H1 (cell line): ENCODE results near the gene FADS2. TPM values are rescaled to one million over a fixed set of nuclear protein-coding genes. Genes with fewer than 3 reads are reported as not detected.

ENCODE experiments used
- CTCF ChIA-PET: fragments of 300-600 bp; sonication (Branson Sonifier 250); formaldehyde crosslinking; loops from one replicate; lab custom pipeline; 2021; ENCODE audit not compliant: partially characterized antibody; lab: Charles Lee
- POLR2A ChIA-PET: fragments of 300-600 bp; sonication (Branson Sonifier 250); formaldehyde crosslinking; loops from one replicate; lab custom pipeline; 2021; ENCODE audit warnings: inconsistent platforms; ENCODE audit not compliant: partially characterized antibody; lab: Charles Lee
- DNase-seq, 2 experiments: peaks; one replicate each; pipeline versions ENCODE4 v3.0.0 to v3.0.0-alpha.2; 2010 to 2022; ENCODE audit warnings: low spot score in 2 of 2, low read depth in 1 of 2, mixed read lengths in 1 of 2
- FAIRE-seq: peaks from 2 replicates; lab custom pipeline; 2011; peaks lifted over from hg19 to GRCh38; lab: Jason Lieb, UNC
- H2AFZ ChIP-seq: 2 replicates; pipeline ENCODE4 v1.8.1; 2012; ENCODE audit warnings: low read length, inconsistent platforms
- H2AK5ac ChIP-seq: 2 replicates; pipeline ENCODE4 v1.6.1; 2013; ENCODE audit warnings: low read depth, low read length
- H2BK120ac ChIP-seq: replicated peaks from 2 replicates; pipeline ENCODE3; 2013; ENCODE audit warnings: low read depth, low read length, inconsistent platforms
- H2BK12ac ChIP-seq: 2 replicates; pipeline ENCODE4 v1.6.1; 2013; ENCODE audit warnings: low read depth, low read length
- H2BK15ac ChIP-seq: 2 replicates; pipeline ENCODE4 v1.6.1; 2013; ENCODE audit warnings: low read length
- H2BK20ac ChIP-seq: 2 replicates; pipeline ENCODE4 v1.6.1; 2013; ENCODE audit warnings: low read length
- H2BK5ac ChIP-seq: 2 replicates; pipeline ENCODE4 v1.6.1; 2013; ENCODE audit warnings: low read depth, low read length
- H3K14ac ChIP-seq: 2 replicates; pipeline ENCODE4 v1.6.1; 2013; ENCODE audit warnings: inconsistent platforms; ENCODE audit not compliant: insufficient read length
- H3K18ac ChIP-seq: 2 replicates; pipeline ENCODE4 v1.6.1; 2013; ENCODE audit warnings: low read length; ENCODE audit errors: extremely low read depth
- H3K23ac ChIP-seq: 2 replicates; pipeline ENCODE4 v1.6.1; 2013; ENCODE audit warnings: inconsistent platforms; ENCODE audit not compliant: insufficient read length
- H3K23me2 ChIP-seq: 2 replicates; pipeline ENCODE4 v1.6.1; 2013; ENCODE audit warnings: low read depth, low read length
- H3K27ac ChIP-seq: 2 replicates; pipeline ENCODE4 v1.6.1; 2011; ENCODE audit warnings: low read depth, low read length, inconsistent platforms
- H3K27me3 ChIP-seq, 4 experiments: replicated peaks in 1 of 4; 1 replicate in 1 of 4; 2 replicates in 3 of 4; pipeline versions ENCODE4 v1.6.1 to v1.8.1; 2011 to 2013; ENCODE audit warnings: low read length in 3 of 4, mild to moderate bottlenecking in 3 of 4, inconsistent platforms in 2 of 4, mixed read lengths in 2 of 4, moderate library complexity in 1 of 4; ENCODE audit not compliant: control insufficient read depth in 3 of 4, insufficient read depth in 3 of 4; ENCODE audit errors: extremely low read depth in 1 of 4
- H3K36me3 ChIP-seq, 4 experiments: 2 replicates each; pipeline versions ENCODE4 v1.6.1 to v1.8.1; 2011 to 2013; ENCODE audit warnings: mild to moderate bottlenecking in 4 of 4, low read length in 3 of 4, moderate library complexity in 2 of 4, control low read depth in 1 of 4, inconsistent platforms in 1 of 4; ENCODE audit not compliant: insufficient read depth in 4 of 4, control insufficient read depth in 2 of 4
- H3K4ac ChIP-seq: replicated peaks from 2 replicates; pipeline ENCODE3; 2013; ENCODE audit warnings: low read length, low read depth, mixed read lengths, inconsistent platforms; ENCODE audit not compliant: insufficient read length
- H3K4me1 ChIP-seq, 4 experiments: replicated peaks in 1 of 4; 1 replicate in 1 of 4; 2 replicates in 3 of 4; pipeline versions ENCODE4 v1.6.1 to v1.8.1; 2011 to 2013; ENCODE audit warnings: low read length in 3 of 4, inconsistent platforms in 2 of 4, mixed read lengths in 1 of 4; ENCODE audit not compliant: insufficient read depth in 4 of 4, control insufficient read depth in 3 of 4
- H3K4me2 ChIP-seq, 2 experiments: 2 replicates each; pipeline versions ENCODE4 v1.6.1 to v1.8.1; 2011 to 2013; ENCODE audit warnings: low read depth in 2 of 2, low read length in 2 of 2, control low read depth in 1 of 2, inconsistent platforms in 1 of 2, mild to moderate bottlenecking in 1 of 2; ENCODE audit not compliant: insufficient read depth in 1 of 2
- H3K4me3 ChIP-seq, 4 experiments: fragments of 200-600, 300-600 bp in 1 of 4; sonication (generic), shearing (Covaris generic), sonication (Bioruptor Twin) in 1 of 4; 2 replicates each; pipeline versions ENCODE4 v1.5.1 to v1.8.1; 2011 to 2016; ENCODE audit warnings: low read length in 4 of 4, low read depth in 3 of 4, control low read depth in 2 of 4, inconsistent platforms in 2 of 4, mild to moderate bottlenecking in 2 of 4, mixed read lengths in 1 of 4, moderate library complexity in 1 of 4; ENCODE audit not compliant: insufficient read depth in 2 of 4; ENCODE audit errors: extremely low read depth in 1 of 4
- H3K56ac ChIP-seq: replicated peaks from 2 replicates; pipeline ENCODE3; 2013; ENCODE audit warnings: low read depth, mild to moderate bottlenecking, mixed read lengths, low read length, inconsistent platforms; ENCODE audit not compliant: insufficient read length
- H3K79me1 ChIP-seq: 2 replicates; pipeline ENCODE4 v1.6.1; 2013; ENCODE audit warnings: low read depth, low read length, control low read depth
- H3K79me2 ChIP-seq, 2 experiments: 2 replicates each; pipeline versions ENCODE4 v1.6.1 to v1.8.1; 2012 to 2013; ENCODE audit warnings: low read length in 2 of 2, mild to moderate bottlenecking in 2 of 2, inconsistent platforms in 1 of 2; ENCODE audit not compliant: insufficient read depth in 2 of 2, control insufficient read depth in 1 of 2
- H3K9ac ChIP-seq, 4 experiments: replicated peaks in 1 of 4; 1 replicate in 1 of 4; 2 replicates in 3 of 4; pipeline versions ENCODE4 v1.6.1 to v1.8.1; 2011 to 2013; ENCODE audit warnings: low read depth in 3 of 4, low read length in 3 of 4, control low read depth in 2 of 4, mild to moderate bottlenecking in 2 of 4, moderate library complexity in 2 of 4, inconsistent platforms in 1 of 4; ENCODE audit errors: extremely low read depth in 1 of 4
- H3K9me3 ChIP-seq, 2 experiments: 2 replicates each; pipeline versions ENCODE4 v1.6.1 to v1.8.1; 2012 to 2013; ENCODE audit warnings: mild to moderate bottlenecking in 2 of 2, moderate library complexity in 2 of 2, control low read depth in 1 of 2, inconsistent platforms in 1 of 2, low read depth in 1 of 2, low read length in 1 of 2, mixed read lengths in 1 of 2; ENCODE audit not compliant: insufficient read depth in 2 of 2
- H4K20me1 ChIP-seq, 2 experiments: replicated peaks in 1 of 2; 2 replicates each; pipeline versions ENCODE3 to v1.8.1; 2011 to 2013; ENCODE audit warnings: inconsistent platforms in 2 of 2, low read length in 2 of 2, mild to moderate bottlenecking in 1 of 2; ENCODE audit not compliant: insufficient read depth in 2 of 2, control insufficient read depth in 1 of 2
- H4K5ac ChIP-seq: 2 replicates; pipeline ENCODE4 v1.6.1; 2013; ENCODE audit warnings: low read length, low read depth, mixed read lengths, inconsistent platforms; ENCODE audit not compliant: insufficient read length
- H4K8ac ChIP-seq: 2 replicates; pipeline ENCODE4 v1.8.0; 2013; ENCODE audit warnings: mild to moderate bottlenecking, moderate library complexity, low read length, inconsistent platforms; ENCODE audit not compliant: insufficient read depth; ENCODE audit errors: extremely low read depth
- H4K91ac ChIP-seq: replicated peaks from 2 replicates; pipeline ENCODE3; 2013; ENCODE audit warnings: low read length, mixed read lengths, inconsistent platforms; ENCODE audit not compliant: insufficient read length
- ATF2 ChIP-seq: IDR thresholded peaks from 2 replicates; pipeline ENCODE4 v1.6.1; 2012; ENCODE audit warnings: low read length, inconsistent platforms
- CBX5 ChIP-seq: fragments of 300-800, 300-1000 bp; sonication (generic); IDR thresholded peaks from 2 replicates; pipeline ENCODE4 v1.7.1; 2016; ENCODE audit warnings: antibody characterized with exemption, low read length, low read depth
- KDM5A ChIP-seq: fragments of 200-600 bp; IDR thresholded peaks from 2 replicates; pipeline ENCODE4 v1.7.1; 2012; ENCODE audit warnings: mild to moderate bottlenecking, low read length, inconsistent platforms, mixed read lengths
- RXRA ChIP-seq: IDR thresholded peaks from 2 replicates; pipeline ENCODE4 v1.6.1; 2011; ENCODE audit warnings: low read depth, mild to moderate bottlenecking, low read length, moderate library complexity; ENCODE audit not compliant: insufficient read depth
- SIN3A ChIP-seq, 2 experiments: IDR thresholded peaks in 1 of 2; conservative IDR thresholded peaks in 1 of 2; 2 replicates each; pipeline ENCODE4 v1.6.1; 2011 to 2012; ENCODE audit warnings: low read length in 2 of 2, improper control_type of control experiment in 1 of 2, low read depth in 1 of 2, mild to moderate bottlenecking in 1 of 2
- SP2 ChIP-seq: IDR thresholded peaks from 2 replicates; pipeline ENCODE4 v1.6.1; 2012; ENCODE audit warnings: mild to moderate bottlenecking, low read length, inconsistent platforms
- SP4 ChIP-seq: IDR thresholded peaks from 2 replicates; pipeline ENCODE4 v1.6.1; 2012; ENCODE audit warnings: low read length, inconsistent platforms
- TBP ChIP-seq: IDR thresholded peaks from 2 replicates; pipeline ENCODE4 v1.6.1; 2011; ENCODE audit warnings: low read depth, low read length, improper control_type of control experiment
- TCF12 ChIP-seq: IDR thresholded peaks from 2 replicates; pipeline ENCODE4 v1.6.1; 2011; ENCODE audit warnings: low read depth, mild to moderate bottlenecking, low read length
- TEAD4 ChIP-seq: IDR thresholded peaks from 2 replicates; pipeline ENCODE4 v1.6.1; 2012; ENCODE audit warnings: low read depth, low read length, inconsistent platforms, mixed read lengths
- USF2 ChIP-seq: IDR thresholded peaks from 2 replicates; pipeline ENCODE4 v1.6.1; 2011; ENCODE audit warnings: low read length, improper control_type of control experiment
- WGBS, 2 experiments: shearing (Covaris generic) in 1 of 2; methylation state at CpG; one replicate each; pipeline versions ENCODE4 v1.1.6 to v1.1.7; 2013 to 2015; ENCODE audit warnings: low lambda C conversion rate in 2 of 2, mixed read lengths in 2 of 2, inconsistent platforms in 1 of 2, low coverage in 1 of 2, missing lambda C conversion rate in 1 of 2; ENCODE audit not compliant: insufficient replicate concordance in 2 of 2, insufficient coverage in 1 of 2, insufficient read length in 1 of 2; ENCODE audit errors: extremely low coverage in 1 of 2, missing lambda C conversion rate in 1 of 2; 5-methylcytosine and 5-hydroxymethylcytosine counted together
- polyA plus RNA-seq, 7 experiments: library from polyadenylated mRNA; depleted of rRNA in 3 of 7; stranded (reverse) in 5 of 7; unstranded in 2 of 7; fragments of >200 nt in 5 of 7; fragments of 200-250 nt in 2 of 7; gene quantifications; 1 replicate in 5 of 7; 2 replicates in 1 of 7; 4 replicates in 1 of 7; pipeline versions ENCODE4 v1.2.1 to v1.2.3, GENCODE V29; 2011 to 2013; ENCODE audit warnings: missing spikeins in 2 of 7, mixed read lengths in 2 of 7
- total RNA-seq: library from RNA; stranded (reverse); fragmentation: NEBNext Ultra II Directional; extraction: Animal tissue kit (Norgen Biotek cat#: 25700); gene quantifications from 2 replicates; pipeline ENCODE4 v1.2.1, GENCODE V29; 2021

Gene FADS2
- total and polyA plus RNA-seq, 2 of the 8 experiments (the other 6 are each of a cell fraction or from before 2014, with no cell fraction given), result 499 to 701 TPM

DNA sequence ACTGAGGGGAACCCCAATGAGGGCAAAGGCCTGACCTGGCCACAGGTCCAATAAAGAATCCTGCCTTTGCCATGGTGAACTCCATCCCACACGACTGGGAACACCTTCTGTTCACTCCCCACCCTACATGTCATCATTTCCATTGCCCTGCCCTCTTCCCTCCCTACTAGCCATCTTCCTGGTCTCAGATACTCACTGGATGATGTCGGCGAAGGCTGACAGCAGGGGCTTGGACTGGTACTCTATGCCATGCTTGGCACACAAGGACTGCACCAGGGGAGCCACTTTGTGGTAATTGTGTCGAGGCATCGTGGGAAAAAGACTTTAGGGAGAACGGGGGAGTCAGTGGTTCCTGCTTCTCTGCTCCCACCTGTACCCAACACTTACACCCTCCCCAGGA is 25.5 kb upstream of the FADS2 start:
- peak overlapping the region; percentile 16; the same call in 1 of the 2 replicates for H4K8ac ChIP-seq
- H3K4ac ChIP-seq, result no peak overlapping the region
- no peak overlapping the region for H2BK20ac ChIP-seq
- no peak overlapping the region for H2AK5ac ChIP-seq
- H3K4me3 ChIP-seq, result no peak overlapping the region
- H3K56ac ChIP-seq, result no peak overlapping the region
- 91% methylated on average over 6 of the region's 6 CpGs; no CpG with 5 or more reads in 1 of the 2 experiments for WGBS, 2 experiments
- no peaks in the 10 kb centered on the region for H3K27me3 ChIP-seq
- H4K91ac ChIP-seq, result no peak overlapping the region
- peaks cover 4 to 9% of the 10 kb centered on the region in 2 experiments for H4K20me1 ChIP-seq
- H2BK12ac ChIP-seq, result no peak overlapping the region
- no peak overlapping the region for H3K4me2 ChIP-seq
- POLR2A ChIA-PET, result interaction anchor here (1.2 to 20.9 kb wide), 3 partner anchors 10 to 127 kb away, joined by 3 to 354 read pairs (median 64); partner anchors contain the start of genes FADS1, FEN1 and TMEM258
- FAIRE-seq (no peak), DNase-seq (no peak)
- peaks cover 33 to 82% (median 56%) of the 10 kb centered on the region in 4 experiments for H3K36me3 ChIP-seq
- no peak overlapping the region for H2BK5ac ChIP-seq
- H2AFZ ChIP-seq, result no peak overlapping the region
- CTCF ChIA-PET, result interaction anchor here (1.3 to 10.1 kb wide), 4 partner anchors 12 to 279 kb away, joined by 3 to 118 read pairs (median 5); partner anchors contain the start of gene FADS1
- H3K23me2 ChIP-seq, result no peaks in the 10 kb centered on the region
- no peak overlapping the region for H3K14ac ChIP-seq
- H3K79me2 ChIP-seq, result peaks cover 0 to 3% of the 10 kb centered on the region in 2 experiments; a peak in 2 of 4 replicates
- H3K23ac ChIP-seq, result no peak overlapping the region
- H3K79me1 ChIP-seq, result no peaks in the 10 kb centered on the region; the same call in 1 of the 2 replicates
- no peak overlapping the region for H3K27ac ChIP-seq
- H4K5ac ChIP-seq, result no peak overlapping the region
- H2BK15ac ChIP-seq, result no peak overlapping the region
- no peak overlapping the region for H2BK120ac ChIP-seq
- no peaks in the 10 kb centered on the region for H3K4me1 ChIP-seq
- no peak overlapping the region for H3K18ac ChIP-seq
- no peaks in the 10 kb centered on the region for H3K9me3 ChIP-seq
- no peak overlapping the region for H3K9ac ChIP-seq
- TF ChIP-seq KDM5A (no peak), USF2 (no peak), TBP (no peak), TEAD4 (no peak), RXRA (no peak), SP2 (no peak), CBX5 (no peak), ATF2 (no peak), SIN3A (conservative IDR thresholded peaks at IDR 0.05 in 1 of 2, IDR thresholded peaks at IDR 0.05 in 1 of 2; ENCODE audit: low read depth in 1 of 2, low read length in 2 of 2) (no peak), SP4 (no peak), TCF12 (no peak)
